ENCODE data around the gene CPNE6. TPM values are rescaled to one million over a fixed set of nuclear protein-coding genes. Genes with fewer than 3 reads are reported as not detected.

Gene CPNE6
- polyA plus RNA-seq, 3 donors, result not detected

DNA sequence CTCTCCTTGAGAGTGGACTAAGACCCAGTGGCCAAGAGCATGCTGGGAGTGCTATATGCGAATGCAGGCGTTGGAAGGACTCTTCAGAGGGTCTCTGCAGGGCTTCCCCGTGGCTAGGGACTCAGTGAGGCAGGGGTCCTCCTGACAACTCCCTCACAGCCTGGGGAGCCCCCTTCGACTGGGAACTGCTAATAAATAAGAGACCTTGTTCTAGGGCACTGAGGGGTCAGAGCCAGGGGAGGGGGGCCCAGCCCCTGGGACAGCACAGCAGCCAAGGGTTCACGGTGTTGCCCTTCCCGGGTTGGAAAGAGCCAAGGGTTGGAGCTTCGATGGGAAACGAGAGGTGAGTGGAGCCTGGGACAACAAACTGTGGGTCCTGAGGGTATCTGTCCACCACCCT lies 6.0 kb upstream of the CPNE6 start:
- Histone ChIP-seq H3K27me3 (ENCODE audit: control insufficient read depth in 2 of 2, insufficient read depth in 2 of 2, low read length in 2 of 2) (no peaks in the 10 kb centered on the region), H3K36me3 (replicated peaks in 1 of 2; ENCODE audit: control insufficient read depth in 1 of 2, insufficient read depth in 2 of 2, low read length in 2 of 2) (no peaks in the 10 kb centered on the region), H3K9me3 (replicated peaks in 1 of 2; ENCODE audit: control insufficient read depth in 1 of 2, insufficient read depth in 1 of 2, low read length in 2 of 2) (no peaks in the 10 kb centered on the region), H3K4me2 (replicated peaks; ENCODE audit: extremely low read depth, low read length, poor library complexity, severe bottlenecking) (no peak overlapping the region), H3K79me2 (ENCODE audit: insufficient read depth, low read length) (no peaks in the 10 kb centered on the region), H4K20me1 (ENCODE audit: insufficient read depth, low read length) (no peaks in the 10 kb centered on the region), H3K27ac (ENCODE audit: low read depth in 1 of 2, low read length in 2 of 2) (no peak overlapping the region), H2AFZ (ENCODE audit: insufficient read depth, low read depth, low read length, poor library complexity, severe bottlenecking) (no peak overlapping the region), H3K4me3 (replicated peaks in 1 of 3; ENCODE audit: low read depth in 2 of 3, low read length in 3 of 3) (no peak overlapping the region), H3K4me1 (ENCODE audit: control insufficient read depth in 1 of 2, insufficient read depth in 2 of 2, low read length in 2 of 2) (no peaks in the 10 kb centered on the region), H3K9ac (ENCODE audit: insufficient read depth, low read length, poor library complexity, severe bottlenecking) (no peak overlapping the region)
- Mint-ChIP-seq H3K27ac (peak overlapping the region in 1 of 7 donors; percentile 15), H3K4me1 (peaks cover 2% of the 10 kb centered on the region), H3K9me3 (peaks cover 0 to 2% (median 0%) of the 10 kb centered on the region in 7 donors), H3K36me3 (no peaks in the 10 kb centered on the region), H3K4me3 (no peak overlapping the region), H3K27me3 (ENCODE audit: low read depth in 3 of 3) (peaks cover 5 to 11% (median 7%) of the 10 kb centered on the region in 3 donors)
- WGBS (ENCODE audit: insufficient coverage), result 88% methylated on average over 5 of the region's 8 CpGs
- intact Hi-C loops (cut with micrococcal nuclease), result no loop called here
- TF ChIP-seq, protein P1, sequence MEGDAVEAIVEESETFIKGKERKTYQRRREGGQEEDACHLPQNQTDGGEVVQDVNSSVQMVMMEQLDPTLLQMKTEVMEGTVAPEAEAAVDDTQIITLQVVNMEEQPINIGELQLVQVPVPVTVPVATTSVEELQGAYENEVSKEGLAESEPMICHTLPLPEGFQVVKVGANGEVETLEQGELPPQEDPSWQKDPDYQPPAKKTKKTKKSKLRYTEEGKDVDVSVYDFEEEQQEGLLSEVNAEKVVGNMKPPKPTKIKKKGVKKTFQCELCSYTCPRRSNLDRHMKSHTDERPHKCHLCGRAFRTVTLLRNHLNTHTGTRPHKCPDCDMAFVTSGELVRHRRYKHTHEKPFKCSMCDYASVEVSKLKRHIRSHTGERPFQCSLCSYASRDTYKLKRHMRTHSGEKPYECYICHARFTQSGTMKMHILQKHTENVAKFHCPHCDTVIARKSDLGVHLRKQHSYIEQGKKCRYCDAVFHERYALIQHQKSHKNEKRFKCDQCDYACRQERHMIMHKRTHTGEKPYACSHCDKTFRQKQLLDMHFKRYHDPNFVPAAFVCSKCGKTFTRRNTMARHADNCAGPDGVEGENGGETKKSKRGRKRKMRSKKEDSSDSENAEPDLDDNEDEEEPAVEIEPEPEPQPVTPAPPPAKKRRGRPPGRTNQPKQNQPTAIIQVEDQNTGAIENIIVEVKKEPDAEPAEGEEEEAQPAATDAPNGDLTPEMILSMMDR (IDR thresholded peaks at IDR 0.05), result no peak
- DNase-seq, result no peak

DNA sequence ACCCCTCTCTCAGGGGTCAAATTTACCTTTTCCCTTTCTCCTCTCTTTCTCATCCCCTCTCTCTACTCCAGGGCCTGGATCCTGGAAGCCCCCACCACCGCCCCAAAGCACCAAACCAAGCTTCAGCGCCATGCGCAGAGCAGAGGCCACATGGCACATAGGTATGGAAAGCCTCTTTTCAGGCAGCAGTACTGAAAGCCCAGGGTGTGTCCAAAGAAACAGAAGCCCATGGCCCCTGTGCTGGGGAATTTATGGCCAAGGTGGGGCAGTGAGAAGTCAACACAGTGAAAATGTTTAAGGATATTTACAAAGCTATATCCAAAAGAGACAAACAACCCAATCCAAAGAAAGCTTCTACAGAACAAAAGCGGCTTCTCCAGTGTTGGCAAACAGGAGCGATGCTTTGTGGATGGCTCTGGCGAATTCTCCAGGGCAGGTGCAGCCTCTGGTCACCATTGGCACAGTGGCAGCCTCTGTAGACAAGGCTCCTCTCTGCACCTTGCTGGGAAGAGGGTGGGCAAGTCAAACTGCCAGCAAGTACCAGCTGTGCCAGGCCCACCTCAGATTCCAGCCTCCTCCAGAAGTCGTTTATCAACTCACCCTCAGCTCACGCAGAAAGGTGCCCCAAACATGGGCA lies 4.7 kb upstream of the CPNE6 start:
- H3K27me3 Mint-ChIP-seq (ENCODE audit: low read depth in 3 of 3), result peaks cover 5 to 14% (median 7%) of the 10 kb centered on the region in 3 donors
- H3K9me3 Mint-ChIP-seq, result peaks cover 0 to 2% (median 0%) of the 10 kb centered on the region in 7 donors
- H3K27ac Mint-ChIP-seq, result no peak overlapping the region
- no peaks in the 10 kb centered on the region for H3K36me3 ChIP-seq (replicated peaks in 1 of 2; ENCODE audit: control insufficient read depth in 1 of 2, insufficient read depth in 2 of 2, low read length in 2 of 2)
- no peaks in the 10 kb centered on the region for H3K9me3 ChIP-seq (replicated peaks in 1 of 2; ENCODE audit: control insufficient read depth in 1 of 2, insufficient read depth in 1 of 2, low read length in 2 of 2)
- intact Hi-C loops (cut with micrococcal nuclease), result no loop called here
- H3K4me2 ChIP-seq (replicated peaks; ENCODE audit: extremely low read depth, low read length, poor library complexity, severe bottlenecking), result no peak overlapping the region
- H3K4me3 Mint-ChIP-seq, result no peak overlapping the region
- peaks cover 6% of the 10 kb centered on the region for H3K4me1 Mint-ChIP-seq
- H3K4me1 ChIP-seq (ENCODE audit: control insufficient read depth in 1 of 2, insufficient read depth in 2 of 2, low read length in 2 of 2), result no peaks in the 10 kb centered on the region
- TF ChIP-seq, protein P1 (IDR thresholded peaks at IDR 0.05), result no peak
- H2AFZ ChIP-seq (ENCODE audit: insufficient read depth, low read depth, low read length, poor library complexity, severe bottlenecking), result no peak overlapping the region
- no peaks in the 10 kb centered on the region for H3K27me3 ChIP-seq (ENCODE audit: control insufficient read depth in 2 of 2, insufficient read depth in 2 of 2, low read length in 2 of 2)
- no peak for DNase-seq
- no peaks in the 10 kb centered on the region for H3K79me2 ChIP-seq (ENCODE audit: insufficient read depth, low read length)
- no peaks in the 10 kb centered on the region for H4K20me1 ChIP-seq (ENCODE audit: insufficient read depth, low read length)
- WGBS (ENCODE audit: insufficient coverage), result 93% methylated on average over 4 of the region's 8 CpGs
- no peak overlapping the region for H3K27ac ChIP-seq (ENCODE audit: low read depth in 1 of 2, low read length in 2 of 2)
- no peak overlapping the region for H3K4me3 ChIP-seq (replicated peaks in 1 of 3; ENCODE audit: low read depth in 2 of 3, low read length in 3 of 3)
- no peak overlapping the region for H3K9ac ChIP-seq (ENCODE audit: insufficient read depth, low read length, poor library complexity, severe bottlenecking)
- no peaks in the 10 kb centered on the region for H3K36me3 Mint-ChIP-seq
